Fibroblast of the conjunctiva (primary cell): ENCODE results near the gene C10orf67.
"Not testable (repeated sequence)": the region's sequence is repeated elsewhere in the genome, so short reads cannot be mapped to it uniquely, and the experiment has no call there.

Experiments used
- DNase-seq: peaks from one replicate; pipeline ENCODE4 v3.0.0-alpha.2; 2010; ENCODE audit warnings: low read depth

Gene C10orf67

DNA sequence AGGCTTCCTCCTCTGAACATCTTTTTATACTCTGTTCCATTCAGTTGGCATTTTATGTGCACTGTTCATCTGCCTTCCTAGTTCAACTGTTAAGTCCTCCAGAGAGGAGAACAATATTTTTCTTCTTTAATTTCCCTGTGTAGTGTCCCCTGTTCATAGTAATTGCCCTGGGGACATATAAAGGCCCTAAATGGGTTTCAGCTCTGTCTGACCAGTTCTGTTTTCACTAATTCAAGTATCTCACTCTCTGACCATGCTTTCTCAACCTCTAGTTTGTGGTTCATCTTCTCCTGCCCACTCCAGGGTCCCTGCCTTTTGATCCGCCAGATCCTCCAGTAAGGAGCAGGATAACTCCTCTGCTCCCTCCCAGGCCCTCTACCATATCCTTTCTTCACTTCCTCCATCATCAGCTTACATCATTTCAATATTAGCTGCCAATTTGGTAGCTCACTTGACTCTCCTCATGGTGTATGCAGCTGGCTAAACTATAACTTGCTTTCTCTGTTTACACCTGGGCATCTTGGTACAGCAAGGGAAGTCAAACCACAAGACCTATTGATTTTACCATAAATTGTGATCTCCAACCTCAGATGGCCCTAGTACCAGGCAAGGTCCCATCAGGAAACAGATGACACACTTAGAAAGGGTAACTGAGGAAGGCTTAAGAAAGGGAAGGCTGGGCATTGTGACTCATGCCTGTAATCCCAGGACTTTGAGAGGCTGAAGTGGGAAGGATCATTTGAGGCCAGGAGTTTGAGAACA lies 17.7 kb upstream of the C10orf67 start:
- no peak for DNase-seq

GRCh38 chr10:23361665-23362064 lies 17.1 kb upstream of the C10orf67 start:
- no peak for DNase-seq

- DNase-seq: no peak
Observed at GRCh38 chr10:23359692-23360380, 15.2 kb upstream of the C10orf67 start.

DNA sequence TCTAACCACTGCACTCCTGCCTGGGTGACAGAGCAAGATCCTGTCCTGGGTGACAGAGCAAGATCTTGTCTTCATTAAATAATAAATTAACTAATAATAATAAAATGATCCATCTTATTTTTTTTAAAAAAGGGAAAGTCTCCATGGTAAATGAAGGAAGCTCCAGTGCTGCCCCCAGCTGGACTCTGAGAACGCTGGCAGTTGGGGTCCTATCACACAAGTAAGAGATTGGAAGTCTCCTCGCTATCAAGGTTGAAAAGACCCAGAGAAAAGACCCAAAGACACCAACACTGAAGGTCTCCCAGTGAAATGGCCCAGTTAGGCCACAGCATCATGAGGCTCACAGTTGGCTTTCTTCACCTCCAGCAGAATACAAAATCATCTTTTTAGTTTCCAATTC lies 13.8 kb upstream of the C10orf67 start:
- DNase-seq: peak; percentile 17

- no peak for DNase-seq
Observed at GRCh38 chr10:23354630-23355279, 10.2 kb upstream of the C10orf67 start.

GRCh38 chr10:23351926-23352519 lies 7.4 kb upstream of the C10orf67 start:
- no peak for DNase-seq

DNA sequence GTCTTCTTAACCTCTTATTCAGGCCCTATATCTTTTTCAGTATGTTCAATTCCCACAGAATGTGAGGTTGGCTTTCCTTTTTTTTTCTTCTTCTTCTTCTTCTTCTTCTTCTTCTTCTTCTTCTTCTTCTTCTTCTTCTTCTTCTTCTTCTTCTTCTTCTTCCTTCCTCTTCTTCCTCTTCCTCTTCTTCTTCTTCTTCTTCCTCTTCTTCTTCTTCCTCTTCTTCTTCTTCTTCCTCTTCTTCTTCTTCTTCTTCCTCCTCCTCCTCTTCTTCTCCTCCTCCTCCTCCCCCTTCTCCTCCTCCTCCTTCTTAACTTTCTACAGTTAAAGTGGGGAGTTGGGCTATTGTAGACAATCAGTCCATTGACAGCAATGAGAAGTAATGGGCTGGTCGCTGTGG lies 6.1 kb upstream of the C10orf67 start:
- DNase-seq: not testable (repeated sequence)

DNA sequence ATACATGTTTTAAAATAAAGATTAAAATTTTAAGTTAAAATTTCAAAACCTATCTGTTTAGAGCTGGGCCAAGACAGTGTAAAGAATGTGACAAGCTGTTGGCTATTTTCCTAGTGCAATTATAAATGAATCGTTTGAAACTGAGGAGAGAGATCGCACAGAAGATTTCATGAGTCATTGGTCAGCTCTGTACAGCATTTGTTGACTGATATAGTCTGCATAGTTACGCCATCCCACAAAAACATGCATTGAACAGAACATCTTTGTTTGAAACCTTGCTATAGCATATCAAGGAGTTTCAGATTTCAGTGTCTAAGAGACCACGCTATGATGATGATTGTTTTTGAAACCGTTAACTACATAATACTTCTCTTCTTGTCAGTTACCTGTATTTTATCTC lies 1.3 kb upstream of the C10orf67 start:
- peak; percentile 89 for DNase-seq

DNA sequence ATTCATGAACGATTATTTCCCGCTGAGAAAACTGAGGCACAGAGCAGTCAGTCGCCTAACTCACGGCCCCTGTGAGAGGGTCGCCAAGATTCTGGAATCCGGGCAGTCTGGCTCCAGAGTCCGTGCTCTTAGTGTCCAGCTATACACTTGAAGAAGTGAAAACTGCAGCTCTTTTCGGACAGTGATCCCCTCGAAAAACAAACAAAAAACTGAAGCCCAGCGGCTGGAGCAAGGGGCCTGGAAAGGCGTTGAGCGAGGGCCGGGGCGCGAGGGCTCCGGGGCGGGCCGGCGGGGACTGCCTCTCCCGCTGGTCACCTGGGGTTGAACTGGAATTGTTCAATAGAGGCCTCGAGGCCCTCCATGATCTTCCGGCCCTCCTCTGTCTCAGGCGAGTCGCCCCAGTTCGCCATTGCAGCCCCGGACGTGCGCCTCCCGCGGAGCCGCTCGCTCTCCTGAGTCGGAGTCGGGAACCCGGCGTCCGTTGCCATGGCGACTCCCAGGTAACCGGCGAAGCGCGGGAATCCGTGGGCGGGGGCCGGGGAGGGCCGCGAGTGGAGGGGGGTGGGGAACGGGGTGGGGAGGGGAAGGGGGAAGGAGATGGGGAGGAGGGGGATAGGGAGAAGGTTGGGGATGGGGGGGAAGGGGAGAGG lies 881 bp downstream of the C10orf67 start:
- no peak for DNase-seq

- DNase-seq: no peak
Observed at GRCh38 chr10:23342213-23342884, 2.2 kb downstream of the C10orf67 start.

DNA sequence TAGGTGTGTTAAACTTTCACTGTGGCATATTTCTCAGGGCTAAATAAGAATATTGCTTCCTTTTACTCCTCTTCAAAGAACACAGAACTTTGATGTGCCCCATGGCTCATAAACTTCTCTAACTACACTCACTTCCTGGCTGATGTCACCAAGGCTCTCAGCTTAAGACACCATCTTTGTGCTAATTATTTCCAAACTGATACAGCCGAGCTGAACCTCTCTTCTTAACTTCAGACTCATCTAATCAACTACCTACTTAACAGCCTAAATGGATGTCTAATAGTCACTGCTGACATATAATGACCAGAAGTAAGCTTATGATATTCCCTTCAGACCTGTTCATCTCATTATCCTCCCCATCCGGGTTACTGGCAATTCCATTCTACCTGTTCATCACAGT lies 3.6 kb downstream of the C10orf67 start:
- no peak for DNase-seq

- DNase-seq: no peak
Observed at GRCh38 chr10:23340354-23340753, 4.2 kb downstream of the C10orf67 start.

DNA sequence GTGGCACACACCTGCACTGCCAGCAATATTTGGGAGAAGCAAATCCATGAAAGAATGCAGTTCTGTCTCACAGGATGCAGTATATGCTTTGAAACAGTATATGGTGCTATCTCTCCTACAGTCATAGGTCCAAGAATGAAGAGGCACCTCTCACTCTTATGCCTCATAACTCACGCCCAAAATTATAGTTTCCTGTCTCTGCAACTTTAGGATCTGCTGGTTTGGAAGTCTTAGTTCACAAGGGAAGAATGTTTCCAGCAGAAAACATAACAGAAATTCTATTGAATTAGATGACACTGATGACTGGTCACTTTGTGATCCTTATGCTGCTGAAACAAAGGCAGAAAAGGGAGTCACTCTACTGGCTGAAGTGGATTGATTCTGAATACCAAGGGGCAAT lies 5.7 kb downstream of the C10orf67 start:
- DNase-seq: no peak

- no peak for DNase-seq
Observed at GRCh38 chr10:23338155-23338828, 6.3 kb downstream of the C10orf67 start.

DNA sequence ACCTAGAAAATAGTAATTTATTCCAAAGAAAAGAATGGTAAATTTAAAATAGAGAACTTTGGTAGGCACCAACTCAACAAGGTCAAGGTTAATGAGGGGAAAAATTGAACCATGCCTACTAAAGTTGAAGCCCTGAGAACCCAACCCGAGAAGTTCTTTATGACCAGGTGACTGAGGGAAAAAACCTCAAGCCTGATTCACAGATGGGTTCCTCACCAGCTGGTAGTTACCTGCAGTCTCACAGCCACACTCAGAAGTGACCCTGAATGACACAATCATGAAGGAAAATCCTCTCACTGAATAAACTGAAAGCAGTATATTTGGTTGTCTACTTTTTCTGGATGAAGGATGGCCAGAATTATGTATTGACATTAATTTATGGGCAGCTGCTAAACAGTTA lies 7.0 kb downstream of the C10orf67 start:
- DNase-seq: no peak

DNA sequence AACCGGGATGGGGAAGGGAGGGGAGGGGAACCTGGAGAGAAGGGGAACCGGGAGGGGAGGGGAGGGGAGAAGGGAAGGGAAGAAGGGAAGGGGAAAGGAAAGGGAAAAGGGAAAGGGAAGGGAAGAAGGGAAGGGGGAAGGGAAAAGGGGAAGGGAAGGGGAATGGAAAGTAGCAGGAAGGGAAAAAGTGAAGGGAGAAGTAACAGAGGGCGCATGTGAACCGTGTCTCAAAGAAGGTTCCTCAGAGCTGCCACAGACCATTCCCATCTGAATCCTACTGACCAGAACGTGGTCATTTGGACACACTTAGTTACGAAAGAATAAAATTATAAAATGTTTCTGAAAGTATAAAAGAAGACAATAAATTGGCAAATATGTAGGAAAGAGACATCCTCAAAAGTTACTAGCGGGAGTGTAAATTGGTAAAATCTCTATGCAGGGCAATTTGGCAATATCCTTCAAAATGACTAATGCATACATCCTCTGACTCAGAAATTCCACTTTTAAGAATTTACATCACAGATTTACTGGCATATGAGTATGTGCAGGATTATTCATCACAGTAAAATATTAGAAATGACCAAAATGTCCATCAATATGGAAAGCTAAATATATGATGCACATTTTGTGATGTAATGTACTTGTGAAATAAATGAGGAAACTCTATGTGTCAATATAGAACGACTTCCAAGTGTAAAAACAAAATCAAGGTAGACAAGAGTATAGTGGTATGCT lies 12.9 kb downstream of the C10orf67 start:
- peak; percentile 80 for DNase-seq

DNA sequence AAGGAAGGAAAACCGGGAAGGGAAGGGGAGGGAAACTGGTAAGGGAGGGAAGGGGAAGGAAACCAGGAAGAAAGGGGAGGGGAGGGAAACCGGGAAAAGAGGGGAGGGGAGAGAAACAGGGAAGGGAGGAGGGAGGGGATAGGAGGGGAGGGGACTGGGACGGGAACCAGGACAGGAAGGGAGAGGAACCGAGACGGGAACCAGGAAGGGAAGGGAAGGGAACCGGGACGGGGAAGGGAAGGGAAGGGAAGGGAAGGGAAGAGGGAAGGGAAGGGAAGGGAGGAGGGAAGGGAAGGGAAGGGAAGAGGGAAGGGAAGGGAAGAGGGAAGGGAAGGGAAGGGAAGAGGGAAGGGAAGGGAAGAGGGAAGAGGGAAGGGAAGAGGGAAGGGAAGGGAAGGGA lies 13.6 kb downstream of the C10orf67 start:
- DNase-seq: no peak

- DNase-seq: peak; percentile 36
Observed at GRCh38 chr10:23326544-23327307, 17.9 kb downstream of the C10orf67 start.

- no peak for DNase-seq
Observed at GRCh38 chr10:23325132-23325531, 19.5 kb downstream of the C10orf67 start.

- no peak for DNase-seq
Observed at GRCh38 chr10:23324351-23324750, 20.2 kb downstream of the C10orf67 start.
